GM19468 (cell line): ENCODE measurements around the gene NAPEPLD.
"Not testable (repeated sequence)": the region's sequence is repeated elsewhere in the genome, so short reads cannot be mapped to it uniquely, and the experiment has no call there.

Source experiments
- ATAC-seq: cut with Tn5 transposase; IDR thresholded peaks from one replicate; pipeline ENCODE4 v1.9.1; 2021; ENCODE audit warnings: mild to moderate bottlenecking, moderate library complexity, moderate number of reproducible peaks; ENCODE audit not compliant: unreplicated experiment; ENCODE audit errors: extremely low read depth

The NAPEPLD gene

GRCh38 chr7:103148131-103148993 is 537 bp downstream of the NAPEPLD start:
- no peak for ATAC-seq

GRCh38 chr7:103144754-103145153 is 4.1 kb downstream of the NAPEPLD start:
- ATAC-seq, result not testable (repeated sequence)

- ATAC-seq, result no peak
Measured at GRCh38 chr7:103143868-103144267, 5.0 kb downstream of the NAPEPLD start.

- no peak for ATAC-seq
Measured at GRCh38 chr7:103142494-103142893, 6.4 kb downstream of the NAPEPLD start.

- no peak for ATAC-seq
Measured at GRCh38 chr7:103141753-103142404, 7.0 kb downstream of the NAPEPLD start.

GRCh38 chr7:103140685-103141084 is 8.2 kb downstream of the NAPEPLD start:
- ATAC-seq, result no peak

GRCh38 chr7:103140061-103140460 is 8.8 kb downstream of the NAPEPLD start:
- ATAC-seq, result no peak

- no peak for ATAC-seq
Measured at GRCh38 chr7:103134836-103135554, 13.9 kb downstream of the NAPEPLD start.

- ATAC-seq, result no peak
Measured at GRCh38 chr7:103132995-103133688, 15.8 kb downstream of the NAPEPLD start.

GRCh38 chr7:103130901-103131624 is 17.8 kb downstream of the NAPEPLD start:
- ATAC-seq, result no peak

- no peak for ATAC-seq
Measured at GRCh38 chr7:103129702-103130549, 19.0 kb downstream of the NAPEPLD start.

- ATAC-seq, result no peak
Measured at GRCh38 chr7:103127006-103127405, 21.9 kb downstream of the NAPEPLD start.

GRCh38 chr7:103124429-103124979 is 24.4 kb downstream of the NAPEPLD start:
- ATAC-seq, result no peak

- no peak for ATAC-seq
Measured at GRCh38 chr7:103123529-103123928, 25.4 kb downstream of the NAPEPLD start.

GRCh38 chr7:103121641-103122040 is 27.3 kb downstream of the NAPEPLD start:
- ATAC-seq, result no peak

GRCh38 chr7:103120362-103120761 is 28.5 kb downstream of the NAPEPLD start:
- ATAC-seq, result no peak

- ATAC-seq, result no peak
Measured at GRCh38 chr7:103119791-103120291, 29.1 kb downstream of the NAPEPLD start.

- no peak for ATAC-seq
Measured at GRCh38 chr7:103117465-103117864, 31.4 kb downstream of the NAPEPLD start.
